K562 (cell line): ENCODE results near the gene ITPRIP.

ENCODE experiments used
- CBFA2T2 ChIP-seq: fragments of 450-650 bp; conservative IDR thresholded peaks from 2 replicates; pipeline ENCODE4 v1.6.1; 2017; ENCODE audit warnings: mild to moderate bottlenecking
- CTCF ChIP-seq, 3 experiments: IDR thresholded peaks in 2 of 3; conservative IDR thresholded peaks in 1 of 3; 2 replicates each; pipeline ENCODE4 v1.5.1; 2011 to 2012; ENCODE audit warnings: low read length in 3 of 3, mild to moderate bottlenecking in 3 of 3, control low read depth in 2 of 3, improper control_type of control experiment in 1 of 3, inconsistent platforms in 1 of 3, low read depth in 1 of 3, mixed read lengths in 1 of 3, moderate library complexity in 1 of 3; ENCODE audit not compliant: insufficient read depth in 2 of 3
- FOXK2 ChIP-seq, 2 experiments: fragments of 450-650 bp; IDR thresholded peaks in 1 of 2; conservative IDR thresholded peaks in 1 of 2; 2 replicates each; pipeline ENCODE4 v1.6.1; 2016; ENCODE audit warnings: low read depth in 2 of 2, mild to moderate bottlenecking in 1 of 2
- KDM1A ChIP-seq, 2 experiments: fragments of 450-650 bp; IDR thresholded peaks; 2 replicates each; pipeline ENCODE4 v1.6.1; 2016; ENCODE audit warnings: mild to moderate bottlenecking in 2 of 2
- MEF2D ChIP-seq: conservative IDR thresholded peaks from 2 replicates; pipeline ENCODE4 v1.6.1; 2016; ENCODE audit warnings: low read depth, missing genetic modification characterization, missing compliant biosample characterization
- MTF1 ChIP-seq: fragments of 250-450 bp; sonication (Bioruptor Pico); IDR thresholded peaks from 2 replicates; pipeline ENCODE4 v1.9.0; 2021; ENCODE audit warnings: moderate library complexity, mild to moderate bottlenecking, inconsistent platforms, borderline replicate concordance
- NRF1 ChIP-seq, 2 experiments: fragments of 450-650 bp; IDR thresholded peaks in 1 of 2; conservative IDR thresholded peaks in 1 of 2; 2 replicates each; pipeline ENCODE4 v1.6.1; 2014; ENCODE audit warnings: mild to moderate bottlenecking in 2 of 2
- REST ChIP-seq, 2 experiments: fragments of 450-650 bp; formaldehyde crosslinking in 1 of 2; IDR thresholded peaks; 2 replicates each; pipeline versions ENCODE4 v1.4.0 to v1.6.1; 2014 to 2020; ENCODE audit warnings: mild to moderate bottlenecking in 2 of 2, borderline replicate concordance in 1 of 2, low read depth in 1 of 2
- TAF7 ChIP-seq: fragments of 450-650 bp; IDR thresholded peaks from 2 replicates; pipeline ENCODE4 v1.6.1; 2016; ENCODE audit warnings: missing genetic modification characterization, missing compliant biosample characterization
- ZFX ChIP-seq: sonication (generic); formaldehyde crosslinking; IDR thresholded peaks from 2 replicates; pipeline ENCODE4 v1.8.0; 2022; ENCODE audit warnings: mild to moderate bottlenecking, missing genetic modification reagents, moderate library complexity
- ZNF512 ChIP-seq: IDR thresholded peaks from 2 replicates; pipeline ENCODE4 v1.6.1; 2016; ENCODE audit warnings: missing genetic modification characterization, missing compliant biosample characterization

GRCh38 chr10:104286939-104287338 lies 51.3 kb downstream of the ITPRIP start:
- TF ChIP-seq TAF7 (tag) (no peak), FOXK2 (conservative IDR thresholded peaks at IDR 0.05 in 1 of 2, IDR thresholded peaks at IDR 0.05 in 1 of 2; ENCODE audit: low read depth in 2 of 2) (no peak), NRF1 (conservative IDR thresholded peaks at IDR 0.05 in 1 of 2, IDR thresholded peaks at IDR 0.05 in 1 of 2) (no peak), CTCF (IDR thresholded peaks at IDR 0.05 in 2 of 3, conservative IDR thresholded peaks at IDR 0.05 in 1 of 3; ENCODE audit: insufficient read depth in 2 of 3, low read depth in 1 of 3, low read length in 3 of 3) (no peak), MEF2D (no peak), ZNF512 (tag) (no peak), ZFX (CRISPR knock-in tag) (no peak), CBFA2T2 (no peak), KDM1A (IDR thresholded peaks at IDR 0.05) (no peak), REST (IDR thresholded peaks at IDR 0.05; ENCODE audit: borderline replicate concordance) (no peak), REST (CRISPR knock-in tag; IDR thresholded peaks at IDR 0.05; ENCODE audit: low read depth) (no peak), MTF1 (no peak)
